Tongue (tissue), 2 donors: ENCODE results near the gene UBE3B. TPM values are rescaled to one million over a fixed set of nuclear protein-coding genes. Genes with fewer than 3 reads are reported as not detected.

Source experiments
- DNase-seq: peaks from one replicate; pipeline ENCODE4 v3.0.0-alpha.2; 2015
- total RNA-seq: library from RNA; depleted of rRNA; stranded (reverse); fragments of >200 nt; gene quantifications from one replicate; pipeline ENCODE4 v1.2.3, GENCODE V29; 2014

UBE3B gene
- total RNA-seq, 1 donor from 2014 or later: 59.7 TPM

GRCh38 chr12:109578330-109578927, 101.0 kb downstream of the UBE3B start:
- no peak for DNase-seq

- DNase-seq: no peak
Measured at GRCh38 chr12:109579639-109580038, 102.2 kb downstream of the UBE3B start.

- DNase-seq: no peak
Measured at GRCh38 chr12:109580272-109580671, 102.8 kb downstream of the UBE3B start.

- no peak for DNase-seq
Measured at GRCh38 chr12:109580684-109581333, 103.4 kb downstream of the UBE3B start.

GRCh38 chr12:109581334-109581691, 103.9 kb downstream of the UBE3B start:
- no peak for DNase-seq

GRCh38 chr12:109581856-109582255, 104.4 kb downstream of the UBE3B start:
- DNase-seq: no peak

- no peak for DNase-seq
Measured at GRCh38 chr12:109582636-109583035, 105.2 kb downstream of the UBE3B start.

- DNase-seq: no peak
Measured at GRCh38 chr12:109583733-109584132, 106.3 kb downstream of the UBE3B start.

Other genes starting within 250 kb of the UBE3B start
- not detected for gene FOXN4, start 168.3 kb upstream of the UBE3B start, total RNA-seq
- gene MYO1H, start 129.7 kb upstream of the UBE3B start, total RNA-seq: 0.51 TPM
- 42.6 TPM for gene KCTD10, start 334 bp upstream of the UBE3B start, total RNA-seq
- 17.2 TPM for gene MMAB, start 95.9 kb downstream of the UBE3B start, total RNA-seq
- 12.7 TPM for gene MVK, start 96.2 kb downstream of the UBE3B start, total RNA-seq
- gene FAM222A, start 236.2 kb downstream of the UBE3B start, total RNA-seq: 3.1 TPM